DOHH2 (cell line): ENCODE results near the gene INPP4B.

Experiments
- H3F3A ChIP-seq: fragments of 200-600 bp; sonication (generic), shearing (Covaris generic); 2 replicates; pipeline ENCODE4 v1.6.0; 2016; ENCODE audit warnings: antibody characterized with exemption, mild to moderate bottlenecking; ENCODE audit not compliant: control insufficient read depth, insufficient read depth
- H3K27ac ChIP-seq: fragments of 200-600 bp; sonication (generic); 2 replicates; pipeline ENCODE4 v1.5.1; 2014; ENCODE audit warnings: low read depth, mild to moderate bottlenecking, low read length, moderate library complexity
- H3K27me3 ChIP-seq: fragments of 200-600 bp; sonication (generic); 2 replicates; pipeline ENCODE4 v1.6.1; 2014; ENCODE audit warnings: mild to moderate bottlenecking, low read length, mixed read lengths; ENCODE audit not compliant: control insufficient read depth
- H3K36me3 ChIP-seq: fragments of 200-600 bp; sonication (generic); 2 replicates; pipeline ENCODE4 v1.6.1; 2014; ENCODE audit warnings: mild to moderate bottlenecking, low read length, moderate library complexity, mixed read lengths; ENCODE audit not compliant: control insufficient read depth
- H3K4me1 ChIP-seq: fragments of 200-600 bp; sonication (generic); 2 replicates; pipeline ENCODE4 v1.6.1; 2014; ENCODE audit warnings: mild to moderate bottlenecking, low read length, mixed read lengths; ENCODE audit not compliant: control insufficient read depth
- H3K4me2 ChIP-seq: fragments of 200-600 bp; sonication (generic); 2 replicates; pipeline ENCODE4 v1.6.0; 2014; ENCODE audit warnings: mild to moderate bottlenecking, low read length, moderate library complexity
- H3K4me3 ChIP-seq: fragments of 200-600 bp; sonication (generic); 2 replicates; pipeline ENCODE4 v1.5.1; 2014; ENCODE audit warnings: mild to moderate bottlenecking, low read length, mixed read lengths
- H3K79me2 ChIP-seq: fragments of 200-600 bp; sonication (generic); 2 replicates; pipeline ENCODE4 v1.6.1; 2014; ENCODE audit warnings: mild to moderate bottlenecking, low read length, mixed read lengths; ENCODE audit not compliant: control insufficient read depth
- H3K9me2 ChIP-seq: fragments of 200-600 bp; sonication (generic); replicated peaks from 2 replicates; pipeline ENCODE4 v1.6.1; 2014; ENCODE audit warnings: mild to moderate bottlenecking, low read length, mixed read lengths; ENCODE audit not compliant: control insufficient read depth
- H3K9me3 ChIP-seq: fragments of 200-600 bp; sonication (generic); 2 replicates; pipeline ENCODE4 v1.6.1; 2014; ENCODE audit warnings: antibody characterized with exemption, low read length, mixed read lengths; ENCODE audit not compliant: control insufficient read depth, insufficient read depth
- H4K20me1 ChIP-seq: fragments of 200-600 bp; sonication (generic); 2 replicates; pipeline ENCODE4 v1.6.0; 2014; ENCODE audit warnings: low read depth, mild to moderate bottlenecking, antibody characterized with exemption, low read length, moderate library complexity; ENCODE audit not compliant: control insufficient read depth, insufficient read depth
- CTCF ChIP-seq: fragments of 200-600 bp; sonication (generic); IDR thresholded peaks from one replicate; pipeline ENCODE4 v1.5.1; 2014; ENCODE audit warnings: antibody characterized with exemption, mild to moderate bottlenecking, low read depth, low read length; ENCODE audit not compliant: poor library complexity, severe bottlenecking
- EZH2phosphoT487 ChIP-seq: fragments of 200-600 bp; sonication (generic); IDR thresholded peaks from 2 replicates; pipeline ENCODE4 v1.6.1; 2017; ENCODE audit warnings: borderline replicate concordance, mild to moderate bottlenecking, antibody characterized with exemption, low read length, moderate library complexity, mixed read lengths

INPP4B gene

GRCh38 chr4:142091691-142092182 is 754.4 kb downstream of the INPP4B start:
- Histone ChIP-seq H3K79me2 (no peaks in the 10 kb centered on the region), H3K9me2 (no peaks in the 10 kb centered on the region), H3K27ac (no peak overlapping the region), H3K36me3 (no peaks in the 10 kb centered on the region), H3F3A (no peaks in the 10 kb centered on the region), H3K4me3 (no peak overlapping the region), H3K4me2 (no peak overlapping the region), H3K9me3 (no peaks in the 10 kb centered on the region), H4K20me1 (no peaks in the 10 kb centered on the region), H3K27me3 (no peaks in the 10 kb centered on the region), H3K4me1 (no peaks in the 10 kb centered on the region)
- TF ChIP-seq EZH2phosphoT487 = no peak
- TF ChIP-seq CTCF = no peak

DNA sequence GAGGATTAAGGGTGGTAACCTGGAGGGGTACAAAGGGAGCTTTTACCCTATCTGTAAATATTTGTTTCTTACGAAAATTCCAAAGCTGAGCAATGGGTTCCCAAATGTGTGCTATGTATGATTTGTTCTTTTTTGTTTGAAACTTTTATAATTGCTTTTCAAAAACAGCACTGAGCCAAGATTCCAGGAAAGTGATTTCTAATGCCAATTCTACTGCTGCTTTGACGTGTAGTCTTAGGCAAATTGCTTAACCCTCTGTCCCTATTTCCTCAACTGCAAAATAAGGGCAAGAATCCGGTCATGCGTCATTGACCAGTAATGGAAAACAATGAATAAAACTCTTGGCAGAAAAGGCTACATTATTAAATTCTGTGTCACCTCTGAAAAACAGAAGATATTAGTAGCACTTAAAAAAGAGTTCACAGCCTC is 755.0 kb downstream of the INPP4B start:
- H3K27ac ChIP-seq = no peak overlapping the region
- H3K4me1 ChIP-seq = no peaks in the 10 kb centered on the region
- no peak overlapping the region for H3K4me3 ChIP-seq
- no peaks in the 10 kb centered on the region for H3K9me2 ChIP-seq
- TF ChIP-seq CTCF (no peak), EZH2phosphoT487 (no peak)
- H3K36me3 ChIP-seq = no peaks in the 10 kb centered on the region
- H3K79me2 ChIP-seq = no peaks in the 10 kb centered on the region
- no peaks in the 10 kb centered on the region for H3F3A ChIP-seq
- no peaks in the 10 kb centered on the region for H3K9me3 ChIP-seq
- H3K27me3 ChIP-seq = no peaks in the 10 kb centered on the region
- no peak overlapping the region for H3K4me2 ChIP-seq
- H4K20me1 ChIP-seq = no peaks in the 10 kb centered on the region

GRCh38 chr4:142088906-142089305 is 757.2 kb downstream of the INPP4B start:
- Histone ChIP-seq H3K4me3 (no peak overlapping the region), H3K4me2 (no peak overlapping the region), H3K9me2 (no peaks in the 10 kb centered on the region), H3K27me3 (no peaks in the 10 kb centered on the region), H3K36me3 (no peaks in the 10 kb centered on the region), H3K27ac (no peak overlapping the region), H3K4me1 (no peaks in the 10 kb centered on the region), H3F3A (no peaks in the 10 kb centered on the region), H3K79me2 (no peaks in the 10 kb centered on the region), H4K20me1 (no peaks in the 10 kb centered on the region), H3K9me3 (no peaks in the 10 kb centered on the region)
- no peak for TF ChIP-seq CTCF
